SU-DHL-6 (cell line): Measurements from ENCODE around the gene FAM229A.

ENCODE experiments used
- EZH2phosphoT487 ChIP-seq: fragments of 200-600 bp; sonication (generic), shearing (Covaris generic); conservative IDR thresholded peaks from 2 replicates; pipeline ENCODE4 v1.6.1; 2018; ENCODE audit warnings: mild to moderate bottlenecking, antibody characterized with exemption, low read length, moderate library complexity, mixed read lengths
- TF ChIP-seq, protein P1 (sequence below): fragments of 200-600 bp; sonication (generic); IDR thresholded peaks from one replicate; pipeline ENCODE4 v1.5.1; 2017; ENCODE audit warnings: antibody characterized with exemption, mild to moderate bottlenecking, low read length, moderate library complexity; ENCODE audit not compliant: insufficient read depth, poor library complexity, severe bottlenecking

GRCh38 chr1:32336591-32336932 lies 25.7 kb downstream of the FAM229A start:
- TF ChIP-seq, protein P1, sequence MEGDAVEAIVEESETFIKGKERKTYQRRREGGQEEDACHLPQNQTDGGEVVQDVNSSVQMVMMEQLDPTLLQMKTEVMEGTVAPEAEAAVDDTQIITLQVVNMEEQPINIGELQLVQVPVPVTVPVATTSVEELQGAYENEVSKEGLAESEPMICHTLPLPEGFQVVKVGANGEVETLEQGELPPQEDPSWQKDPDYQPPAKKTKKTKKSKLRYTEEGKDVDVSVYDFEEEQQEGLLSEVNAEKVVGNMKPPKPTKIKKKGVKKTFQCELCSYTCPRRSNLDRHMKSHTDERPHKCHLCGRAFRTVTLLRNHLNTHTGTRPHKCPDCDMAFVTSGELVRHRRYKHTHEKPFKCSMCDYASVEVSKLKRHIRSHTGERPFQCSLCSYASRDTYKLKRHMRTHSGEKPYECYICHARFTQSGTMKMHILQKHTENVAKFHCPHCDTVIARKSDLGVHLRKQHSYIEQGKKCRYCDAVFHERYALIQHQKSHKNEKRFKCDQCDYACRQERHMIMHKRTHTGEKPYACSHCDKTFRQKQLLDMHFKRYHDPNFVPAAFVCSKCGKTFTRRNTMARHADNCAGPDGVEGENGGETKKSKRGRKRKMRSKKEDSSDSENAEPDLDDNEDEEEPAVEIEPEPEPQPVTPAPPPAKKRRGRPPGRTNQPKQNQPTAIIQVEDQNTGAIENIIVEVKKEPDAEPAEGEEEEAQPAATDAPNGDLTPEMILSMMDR = no peak
- no peak for TF ChIP-seq EZH2phosphoT487
